Fibroblast of peridontal ligament (primary cell): Measurements from ENCODE around the gene HS6ST1.

Source experiments
- DNase-seq: peaks from one replicate; pipeline ENCODE4 v3.0.0-alpha.2; 2010; ENCODE audit errors: extremely low read depth

HS6ST1 gene

DNA sequence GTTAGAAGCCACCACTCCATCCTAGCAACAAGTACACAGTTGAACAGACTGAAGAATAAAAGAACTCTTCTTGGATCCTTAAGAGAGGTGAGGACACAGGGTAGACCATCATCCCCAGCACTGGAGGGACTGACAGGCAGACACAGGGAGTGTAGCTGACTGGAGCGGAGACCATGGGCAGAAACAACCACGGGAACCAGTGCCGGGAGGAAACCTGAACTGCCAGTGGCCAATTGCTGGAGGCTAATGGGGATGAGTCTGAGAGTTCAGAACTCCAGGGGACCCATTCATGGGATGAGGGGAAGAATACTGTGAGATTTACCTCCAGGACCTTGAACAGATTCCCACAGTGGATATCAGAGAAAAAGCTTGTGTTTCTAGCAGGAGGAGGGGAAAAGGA lies 76.8 kb downstream of the HS6ST1 start:
- no peak for DNase-seq

DNA sequence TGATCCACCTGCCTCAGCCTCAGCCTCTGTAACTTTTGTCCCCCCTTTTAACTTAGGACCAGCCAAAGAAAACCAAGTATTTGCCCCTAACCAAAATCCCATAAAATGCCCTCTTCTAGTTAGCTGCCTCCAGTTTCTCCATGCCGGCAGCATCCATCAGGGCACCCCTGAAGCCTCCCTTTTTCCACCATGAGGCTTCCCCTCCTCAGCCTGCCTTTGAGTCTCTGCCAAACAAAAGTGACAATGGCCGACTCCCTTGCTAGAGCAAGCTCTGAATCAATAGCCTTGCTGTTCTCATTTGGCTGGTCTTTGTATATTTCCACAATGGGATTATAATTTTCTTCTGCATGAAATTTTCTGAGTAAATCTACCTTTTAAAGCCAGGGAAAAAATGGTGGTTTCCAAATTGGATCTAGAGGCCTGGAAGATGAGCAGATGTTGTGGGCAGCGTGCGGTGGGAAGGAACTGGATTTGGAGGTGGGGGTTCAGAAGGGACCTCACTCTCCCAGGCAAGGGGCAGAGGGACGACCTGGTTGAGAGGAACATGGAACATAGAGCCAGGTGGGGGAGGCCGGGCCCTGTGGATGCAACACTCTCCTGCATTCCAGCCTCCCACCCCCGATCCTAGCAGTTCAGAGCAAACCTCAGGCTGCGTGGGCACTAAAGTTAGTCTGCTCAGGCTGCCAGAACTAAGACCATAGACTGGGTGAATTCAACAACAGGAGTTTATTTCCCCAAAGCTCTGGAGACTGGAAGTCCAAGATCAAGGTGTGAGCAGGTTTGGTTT lies 80.6 kb downstream of the HS6ST1 start:
- DNase-seq, result no peak

DNA sequence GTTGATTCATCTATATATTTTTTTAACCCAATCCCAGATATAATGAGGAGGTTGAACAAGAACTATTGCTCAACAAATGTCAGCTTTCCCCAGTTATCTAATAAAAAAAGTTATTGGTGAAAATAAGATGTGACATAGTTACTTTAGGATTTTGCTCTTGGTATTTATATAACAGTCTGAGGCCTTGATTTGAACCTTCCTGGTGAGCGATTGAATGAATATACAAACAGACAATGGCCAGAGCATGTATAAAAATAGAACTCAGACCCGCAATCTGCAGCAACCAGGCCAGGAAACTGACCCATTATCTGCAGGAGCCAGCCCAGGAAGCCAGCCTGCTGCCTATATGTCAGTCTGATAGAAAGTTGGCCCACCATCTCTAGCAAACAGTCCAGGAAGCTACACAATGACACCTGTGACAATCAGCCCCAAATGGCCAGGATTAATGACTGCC lies 81.6 kb downstream of the HS6ST1 start:
- no peak for DNase-seq

DNA sequence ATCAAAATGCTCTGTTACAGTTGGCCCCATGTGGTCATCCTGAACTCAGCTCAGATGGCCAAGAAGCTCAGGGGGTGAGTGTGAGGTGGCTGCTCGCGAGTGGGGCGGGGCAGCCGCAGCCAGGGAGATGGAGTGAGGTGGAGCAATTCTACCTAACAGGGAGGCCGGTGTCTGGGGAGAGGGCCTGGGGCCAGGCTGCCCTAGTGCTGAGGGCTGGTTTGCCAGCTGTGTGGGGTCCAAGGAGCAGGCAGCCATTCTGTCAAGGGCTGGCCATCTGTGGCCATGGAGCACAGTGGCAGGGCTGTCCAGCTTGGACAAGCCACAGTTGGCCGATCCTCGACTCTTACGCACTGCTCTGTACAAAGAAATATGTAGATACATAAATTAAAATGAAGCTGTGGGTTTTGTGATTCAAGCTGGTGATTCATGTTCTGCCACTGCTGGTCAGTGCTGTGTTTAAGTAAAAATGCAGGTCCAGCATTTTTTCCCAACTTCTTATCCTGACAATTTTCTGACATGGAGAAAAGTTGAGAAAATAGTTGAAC lies 82.1 kb downstream of the HS6ST1 start:
- peak; percentile 84 for DNase-seq

DNA sequence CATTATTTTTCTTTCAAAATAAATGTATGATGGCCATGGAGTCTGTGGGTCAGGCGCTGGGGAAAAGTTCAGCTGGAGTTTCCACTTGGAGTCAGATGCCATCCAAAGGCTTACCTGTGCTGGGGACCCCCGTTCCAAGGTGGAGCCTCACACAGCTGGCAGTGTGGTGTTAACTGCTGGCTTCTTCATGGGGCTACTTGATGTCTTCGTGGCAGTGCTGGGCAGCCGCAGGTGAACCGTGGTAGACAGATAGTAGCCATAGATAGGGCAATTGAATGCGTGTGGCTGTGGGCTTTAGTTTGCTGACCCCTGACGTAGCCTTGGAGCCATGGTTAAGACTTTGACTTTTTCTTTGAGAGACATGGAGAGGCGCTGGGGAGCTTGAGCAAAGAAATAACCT lies 83.1 kb downstream of the HS6ST1 start:
- no peak for DNase-seq

DNA sequence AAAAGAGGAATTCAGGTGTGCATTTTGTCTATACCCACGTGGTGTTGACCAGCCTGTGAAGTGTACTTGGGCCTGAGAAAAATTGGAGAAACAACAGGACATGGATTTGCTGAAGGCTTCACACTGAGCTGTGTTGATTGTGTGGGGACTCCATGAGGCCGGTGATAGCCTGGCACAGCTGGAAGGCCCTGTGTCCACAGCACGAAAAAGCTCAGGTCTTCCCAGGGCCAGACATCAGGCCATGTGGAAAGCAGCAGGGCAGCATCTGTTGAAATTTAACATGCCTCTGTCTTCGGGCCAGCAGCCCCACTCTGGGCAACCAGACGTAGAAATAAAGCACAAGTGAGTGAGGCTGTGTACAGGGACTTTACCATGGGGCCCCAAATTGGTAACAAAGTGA lies 84.1 kb downstream of the HS6ST1 start:
- no peak for DNase-seq

DNA sequence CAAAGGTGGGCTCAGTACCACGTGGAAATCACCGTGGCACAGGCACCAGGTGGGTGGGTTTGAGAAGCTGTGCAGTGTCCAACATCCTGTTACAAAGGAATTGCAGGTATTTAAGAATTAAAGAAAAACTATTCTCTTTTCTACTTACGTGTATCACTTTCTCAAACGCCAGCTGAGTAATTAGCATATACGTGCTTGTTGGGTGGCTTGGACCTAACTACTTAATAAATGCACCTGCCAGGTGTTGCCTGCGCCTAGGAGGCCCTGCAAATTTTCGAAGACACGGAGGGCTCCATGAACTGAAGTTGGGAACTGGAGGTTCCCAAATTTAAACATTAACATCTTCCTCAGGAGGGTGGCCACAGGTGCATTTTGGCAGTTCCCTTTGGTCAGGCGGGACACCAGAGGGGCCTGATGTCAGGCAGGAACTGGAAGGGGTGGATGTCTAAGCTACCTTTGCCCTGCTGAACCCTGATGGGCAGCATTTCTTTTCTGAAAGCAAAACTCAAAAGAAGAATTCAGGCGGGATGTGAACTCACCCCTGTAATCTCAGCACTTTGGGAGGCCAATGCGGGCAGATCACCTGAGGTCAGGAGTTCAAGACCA lies 84.8 kb downstream of the HS6ST1 start:
- DNase-seq, result no peak

DNA sequence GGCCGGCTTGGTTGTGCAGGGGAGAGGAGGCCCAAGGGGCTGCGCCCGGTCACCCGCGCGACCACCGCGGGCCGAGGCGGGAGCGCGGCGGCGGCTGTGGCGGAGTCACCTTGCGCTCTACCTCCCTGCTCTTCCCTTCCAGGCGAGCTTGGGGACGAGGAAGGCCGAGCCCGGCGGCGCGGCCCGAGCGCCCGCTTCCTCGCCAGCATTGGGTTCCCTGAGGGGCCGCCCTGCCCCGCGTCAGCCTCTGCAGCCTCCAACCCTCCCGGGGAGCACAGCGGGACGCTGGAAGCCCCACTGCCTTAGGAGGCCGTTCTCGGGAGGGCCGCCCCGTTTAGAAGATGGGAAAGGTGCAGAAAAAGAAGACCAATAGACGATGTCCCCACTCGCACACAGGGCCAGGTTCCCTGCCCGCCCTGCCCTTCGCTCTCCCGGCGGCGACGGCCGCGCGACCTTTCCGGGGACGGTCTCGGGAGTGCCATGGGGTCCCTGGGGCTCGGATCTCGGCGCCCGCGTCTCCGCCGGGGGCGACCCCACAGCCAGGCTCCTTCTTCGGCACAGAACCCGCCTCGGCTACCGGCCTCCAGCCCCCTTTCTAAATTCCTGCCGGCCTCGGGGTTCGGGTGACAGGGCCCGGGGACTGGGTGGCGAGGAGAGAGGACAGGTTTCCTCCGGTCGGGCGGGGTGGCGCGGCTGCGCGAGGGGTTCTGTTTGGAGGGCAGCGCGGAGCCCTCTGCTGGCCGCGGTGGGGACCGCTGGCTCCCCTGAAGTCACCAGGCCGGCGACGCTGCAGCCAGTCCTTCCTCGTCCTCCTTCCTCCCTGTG lies 85.5 kb downstream of the HS6ST1 start:
- peak; percentile 62 for DNase-seq

DNA sequence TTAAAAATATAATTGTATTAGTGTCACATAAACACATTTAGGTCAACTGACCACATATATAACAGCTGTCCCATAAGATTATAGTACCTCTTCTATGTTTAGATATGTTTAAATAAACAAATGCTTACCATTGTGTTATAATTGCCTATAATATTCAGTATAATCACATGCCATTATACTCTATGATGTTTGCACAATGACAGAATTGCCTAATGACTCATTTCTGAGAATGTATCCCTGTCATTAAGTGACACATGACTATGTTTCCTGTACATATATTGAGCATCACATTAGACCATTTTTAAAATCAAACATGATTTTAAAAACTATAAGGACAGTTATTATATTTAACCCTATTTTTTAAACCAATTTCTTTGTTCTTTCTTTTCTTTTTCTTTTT lies 89.8 kb downstream of the HS6ST1 start:
- no peak for DNase-seq

DNA sequence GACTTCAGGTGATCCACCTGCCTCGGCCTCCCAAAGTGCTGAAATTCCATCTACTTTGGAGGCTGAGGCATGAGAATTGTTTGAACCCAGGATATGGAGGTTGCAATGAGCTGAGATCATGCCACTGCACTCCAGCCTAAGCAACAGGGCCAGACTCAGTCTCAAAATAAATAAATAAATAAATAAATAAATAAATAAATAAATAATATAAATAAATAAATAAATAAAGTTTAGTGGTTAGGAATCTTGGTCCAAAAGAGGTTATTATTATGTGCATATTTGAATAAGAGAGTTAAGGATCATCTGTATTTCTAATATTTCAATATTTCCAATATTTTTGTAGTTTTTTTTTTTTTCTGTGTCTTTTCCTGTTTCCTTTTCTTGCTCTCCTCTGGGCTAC lies 90.8 kb downstream of the HS6ST1 start:
- no peak for DNase-seq

DNA sequence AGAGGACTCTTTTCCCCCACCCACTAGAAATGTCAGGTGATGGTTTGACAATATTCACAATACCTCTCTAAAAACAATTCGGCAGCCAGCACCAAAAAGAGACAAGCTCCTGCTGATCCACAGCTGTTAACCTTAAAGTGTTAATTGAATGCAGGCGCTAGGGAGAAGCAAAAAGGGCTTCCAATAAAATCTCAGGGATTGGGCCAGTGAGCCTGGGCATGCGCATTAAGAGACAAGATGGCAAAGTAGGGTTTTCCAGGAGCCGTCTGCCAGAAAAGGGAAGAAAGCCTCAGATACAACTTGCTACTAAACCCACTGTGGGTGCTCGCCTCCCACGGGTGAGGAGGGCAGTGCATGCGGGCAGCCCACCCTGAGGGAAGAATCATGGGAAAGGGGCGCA lies 98.8 kb downstream of the HS6ST1 start:
- no peak for DNase-seq

DNA sequence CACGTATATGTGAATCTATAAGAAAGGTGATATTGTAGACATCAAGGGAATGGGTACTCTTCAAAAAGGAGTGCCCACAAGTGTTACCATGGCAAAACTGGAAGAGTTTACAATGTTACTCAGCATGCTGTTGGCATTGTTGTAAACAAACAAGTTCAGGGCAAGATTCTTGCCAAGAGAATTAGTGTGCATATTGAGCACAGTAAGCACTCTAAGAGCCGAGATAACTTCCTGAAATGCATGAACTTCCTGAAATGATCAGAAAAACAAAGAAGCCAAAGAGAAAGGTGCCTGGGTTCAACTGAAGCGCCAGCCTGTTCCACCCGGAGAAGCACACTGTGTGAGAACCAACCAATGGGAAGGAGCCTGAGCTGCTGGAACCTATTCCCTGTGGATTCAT lies 101.0 kb downstream of the HS6ST1 start:
- no peak for DNase-seq

DNA sequence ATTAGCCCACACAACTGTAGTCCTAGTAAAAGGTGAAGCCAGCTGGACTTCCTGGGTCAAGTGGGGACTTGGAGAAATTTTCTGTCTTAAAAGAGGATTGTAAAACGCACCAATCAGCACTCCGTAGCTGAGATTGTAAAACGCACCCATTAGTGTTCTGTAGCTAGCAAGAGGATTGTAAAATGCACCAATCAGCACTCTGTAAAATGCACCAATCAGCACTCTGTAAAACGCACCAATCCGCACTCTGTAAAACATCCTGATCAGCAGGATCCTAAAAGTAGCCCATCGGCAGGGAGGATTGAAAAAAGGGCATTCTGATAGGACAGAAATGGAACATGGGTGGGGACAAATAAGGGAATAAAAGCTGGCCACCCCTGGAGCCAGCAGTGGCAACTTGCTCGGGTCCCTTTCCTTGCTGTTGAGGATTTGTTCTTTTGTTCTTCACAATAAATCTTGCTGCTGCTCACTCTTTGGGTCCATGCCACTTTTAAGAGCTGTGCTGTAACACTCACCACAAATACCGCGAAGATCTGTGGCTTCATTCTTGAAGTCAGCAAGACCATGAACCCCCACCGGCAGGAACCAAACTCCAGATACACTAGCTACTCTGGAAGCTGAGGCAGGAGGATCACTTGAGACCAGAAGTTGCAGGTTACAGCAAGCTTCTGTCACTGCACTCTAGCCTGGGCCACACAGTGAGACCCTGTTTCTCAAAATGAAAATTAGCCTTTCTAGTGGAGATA lies 102.6 kb downstream of the HS6ST1 start:
- DNase-seq, result no peak
